Activated gamma-delta T cell treated with Interleukin-2 at 50 U/mL for 16 hours (primary cell): Measurements from ENCODE around the gene CDH22.
A peak's percentile ranks its signal among the peaks of the same experiment; 100 is the strongest.

Source experiments
- DNase-seq: peaks from one replicate; pipeline ENCODE4 v3.0.0-alpha.2; 2020

CDH22 gene

GRCh38 chr20:46132705-46133120 lies 175.6 kb downstream of the CDH22 start:
- peak; percentile 47 for DNase-seq

- no peak for DNase-seq
Measured at GRCh38 chr20:46131396-46131795, 176.9 kb downstream of the CDH22 start.

- no peak for DNase-seq
Measured at GRCh38 chr20:46130534-46130933, 177.8 kb downstream of the CDH22 start.

GRCh38 chr20:46129955-46130481 lies 178.3 kb downstream of the CDH22 start:
- no peak for DNase-seq

- DNase-seq, result no peak
Measured at GRCh38 chr20:46128310-46129151, 179.8 kb downstream of the CDH22 start.

GRCh38 chr20:46127396-46128010 lies 180.8 kb downstream of the CDH22 start:
- no peak for DNase-seq

- DNase-seq, result no peak
Measured at GRCh38 chr20:46126440-46127056, 181.8 kb downstream of the CDH22 start.
